Lower leg skin (tissue), 3 donors: ENCODE results near the gene DGKB.

Source experiments
- POLR2A ChIP-seq, 2 donors: fragments of 450-650 bp; IDR thresholded peaks; one replicate each; pipeline ENCODE4 v1.6.1; 2016 to 2017; ENCODE audit warnings: antibody characterized with exemption in 2 of 2, mild to moderate bottlenecking in 1 of 2, moderate library complexity in 1 of 2
- TF ChIP-seq, protein P1 (sequence below), 3 donors: fragments of 450-650 bp; IDR thresholded peaks; one replicate each; pipeline ENCODE4 v1.5.1; 2016; ENCODE audit warnings: antibody characterized with exemption in 3 of 3, mild to moderate bottlenecking in 3 of 3, moderate library complexity in 2 of 3

- TF ChIP-seq, protein P1, sequence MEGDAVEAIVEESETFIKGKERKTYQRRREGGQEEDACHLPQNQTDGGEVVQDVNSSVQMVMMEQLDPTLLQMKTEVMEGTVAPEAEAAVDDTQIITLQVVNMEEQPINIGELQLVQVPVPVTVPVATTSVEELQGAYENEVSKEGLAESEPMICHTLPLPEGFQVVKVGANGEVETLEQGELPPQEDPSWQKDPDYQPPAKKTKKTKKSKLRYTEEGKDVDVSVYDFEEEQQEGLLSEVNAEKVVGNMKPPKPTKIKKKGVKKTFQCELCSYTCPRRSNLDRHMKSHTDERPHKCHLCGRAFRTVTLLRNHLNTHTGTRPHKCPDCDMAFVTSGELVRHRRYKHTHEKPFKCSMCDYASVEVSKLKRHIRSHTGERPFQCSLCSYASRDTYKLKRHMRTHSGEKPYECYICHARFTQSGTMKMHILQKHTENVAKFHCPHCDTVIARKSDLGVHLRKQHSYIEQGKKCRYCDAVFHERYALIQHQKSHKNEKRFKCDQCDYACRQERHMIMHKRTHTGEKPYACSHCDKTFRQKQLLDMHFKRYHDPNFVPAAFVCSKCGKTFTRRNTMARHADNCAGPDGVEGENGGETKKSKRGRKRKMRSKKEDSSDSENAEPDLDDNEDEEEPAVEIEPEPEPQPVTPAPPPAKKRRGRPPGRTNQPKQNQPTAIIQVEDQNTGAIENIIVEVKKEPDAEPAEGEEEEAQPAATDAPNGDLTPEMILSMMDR (IDR thresholded peaks at IDR 0.05), result no peak
- no peak for TF ChIP-seq POLR2A (IDR thresholded peaks at IDR 0.05)
Observed at GRCh38 chr7:14156436-14156835, 746.1 kb downstream of the DGKB start.
